ENCODE results near the gene CCDC157.

DNA sequence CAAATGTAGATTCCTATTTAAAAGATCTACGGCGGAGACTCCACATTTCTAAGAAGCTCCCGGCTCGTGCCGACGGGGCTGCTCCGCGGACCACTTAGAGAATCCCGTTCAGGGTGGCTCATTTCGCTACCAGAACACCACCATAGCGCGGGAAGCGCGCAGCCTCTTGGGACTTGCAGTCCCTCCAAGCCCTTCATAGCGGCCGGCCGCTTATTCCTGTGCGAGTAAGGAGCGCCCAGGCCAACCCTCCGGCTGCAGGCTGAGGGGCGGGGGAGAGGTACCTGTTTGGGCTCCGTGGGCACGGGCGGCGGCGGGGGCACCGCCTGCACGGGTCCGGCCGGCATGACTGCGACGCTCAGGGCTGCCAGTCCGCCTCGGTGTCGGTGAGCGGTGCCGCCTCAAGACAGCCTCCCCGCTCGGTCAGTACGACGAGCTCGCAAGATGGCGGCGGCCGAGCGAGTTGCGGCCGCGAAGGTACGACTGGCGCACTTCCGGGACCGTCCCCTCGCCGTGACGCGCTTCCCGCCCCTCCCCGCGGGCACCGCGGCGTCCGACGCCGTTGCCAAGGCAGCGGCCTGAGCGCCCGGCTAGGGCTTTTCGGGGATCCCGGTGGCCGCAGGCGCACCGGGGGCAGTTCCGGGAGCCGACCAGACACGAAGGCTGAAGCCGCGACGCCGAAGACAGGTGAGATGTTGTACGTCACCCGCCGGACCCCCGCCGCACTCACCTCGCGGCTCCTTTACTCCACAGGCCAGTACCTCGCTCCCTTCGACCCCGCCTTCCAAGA is at the start of gene CCDC157, which contains the start of gene SF3A1:
- TF ChIP-seq, protein P1, sequence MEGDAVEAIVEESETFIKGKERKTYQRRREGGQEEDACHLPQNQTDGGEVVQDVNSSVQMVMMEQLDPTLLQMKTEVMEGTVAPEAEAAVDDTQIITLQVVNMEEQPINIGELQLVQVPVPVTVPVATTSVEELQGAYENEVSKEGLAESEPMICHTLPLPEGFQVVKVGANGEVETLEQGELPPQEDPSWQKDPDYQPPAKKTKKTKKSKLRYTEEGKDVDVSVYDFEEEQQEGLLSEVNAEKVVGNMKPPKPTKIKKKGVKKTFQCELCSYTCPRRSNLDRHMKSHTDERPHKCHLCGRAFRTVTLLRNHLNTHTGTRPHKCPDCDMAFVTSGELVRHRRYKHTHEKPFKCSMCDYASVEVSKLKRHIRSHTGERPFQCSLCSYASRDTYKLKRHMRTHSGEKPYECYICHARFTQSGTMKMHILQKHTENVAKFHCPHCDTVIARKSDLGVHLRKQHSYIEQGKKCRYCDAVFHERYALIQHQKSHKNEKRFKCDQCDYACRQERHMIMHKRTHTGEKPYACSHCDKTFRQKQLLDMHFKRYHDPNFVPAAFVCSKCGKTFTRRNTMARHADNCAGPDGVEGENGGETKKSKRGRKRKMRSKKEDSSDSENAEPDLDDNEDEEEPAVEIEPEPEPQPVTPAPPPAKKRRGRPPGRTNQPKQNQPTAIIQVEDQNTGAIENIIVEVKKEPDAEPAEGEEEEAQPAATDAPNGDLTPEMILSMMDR (IDR thresholded peaks at IDR 0.05), result peak in 1 of 4 donors; percentile 27
- peak; percentile 95 for TF ChIP-seq POLR2A (IDR thresholded peaks at IDR 0.05)

Data from right lobe of liver (tissue), 4 donors.